ENCODE measurements around the gene ACTN4. TPM values are rescaled to one million over a fixed set of nuclear protein-coding genes. Genes with fewer than 3 reads are reported as not detected.

Gene ACTN4
- total and polyA plus RNA-seq, 2 experiments from 2014 or later: 68.9 to 427 TPM

GRCh38 chr19:38701455-38702063 is 54.1 kb downstream of the ACTN4 start:
- Mint-ChIP-seq H3K27me3 (ENCODE audit: insufficient read depth, low read depth, poor library complexity) (peaks cover 11% of the 10 kb centered on the region), H3K36me3 (ENCODE audit: low read depth) (peaks cover 69% of the 10 kb centered on the region), H3K9me3 (no peaks in the 10 kb centered on the region), H3K27ac (0 out of 2 replicates have a peak overlapping the region, but pooled peaks have one; percentile 36), H3K4me3 (no peak overlapping the region), H3K4me1 (peaks cover 28% of the 10 kb centered on the region)
- H3K4me2 ChIP-seq: no peak overlapping the region
- peaks cover 47% of the 10 kb centered on the region for H3K79me2 ChIP-seq (replicated peaks; ENCODE audit: insufficient read depth)
- no peak for TF ChIP-seq JUNB (IDR thresholded peaks at IDR 0.05; ENCODE audit: unreplicated experiment)
- TF ChIP-seq ZNF462 (CRISPR knock-in tag; IDR thresholded peaks at IDR 0.05): no peak
- peaks cover 7% of the 10 kb centered on the region for H4K20me1 ChIP-seq (replicated peaks; ENCODE audit: insufficient read depth)
- peaks cover 16% of the 10 kb centered on the region for H3K4me1 ChIP-seq (ENCODE audit: insufficient read depth)
- 0 out of 2 replicates have a peak, but pooled peaks cover 11% of the 10 kb centered on the region for H3F3A ChIP-seq (replicated peaks; ENCODE audit: low read depth)
- no peak overlapping the region for H3K4me3 ChIP-seq
- no peak overlapping the region for H2AFZ ChIP-seq
- H3K27me3 ChIP-seq (ENCODE audit: insufficient read depth): no peaks in the 10 kb centered on the region
- no peak for ATAC-seq
- no peaks in the 10 kb centered on the region for H3K9me2 ChIP-seq (ENCODE audit: insufficient read depth)
- H3K27ac ChIP-seq (ENCODE audit: low read depth): peak overlapping the region; percentile 69; the same call in 1 of the 2 replicates
- DNase-seq (ENCODE audit: low spot score): no peak
- H3K36me3 ChIP-seq (ENCODE audit: insufficient read depth): peaks cover 11% of the 10 kb centered on the region; the same call in 1 of the 2 replicates

GRCh38 chr19:38702278-38702677 is 54.8 kb downstream of the ACTN4 start:
- Mint-ChIP-seq H3K36me3 (ENCODE audit: low read depth) (peaks cover 69% of the 10 kb centered on the region), H3K9me3 (no peaks in the 10 kb centered on the region), H3K27me3 (ENCODE audit: insufficient read depth, low read depth, poor library complexity) (peaks cover 11% of the 10 kb centered on the region), H3K4me3 (no peak overlapping the region), H3K4me1 (peaks cover 21% of the 10 kb centered on the region), H3K27ac (no peak overlapping the region)
- Histone ChIP-seq H3K9me2 (ENCODE audit: insufficient read depth) (no peaks in the 10 kb centered on the region), H3K4me2 (no peak overlapping the region), H3K27ac (ENCODE audit: low read depth) (peak overlapping the region; percentile 69; the same call in 1 of the 2 replicates), H3F3A (replicated peaks; ENCODE audit: low read depth) (0 out of 2 replicates have a peak, but pooled peaks cover 14% of the 10 kb centered on the region), H3K79me2 (replicated peaks; ENCODE audit: insufficient read depth) (peaks cover 41% of the 10 kb centered on the region), H3K4me3 (no peak overlapping the region), H3K4me1 (ENCODE audit: insufficient read depth) (peaks cover 13% of the 10 kb centered on the region), H4K20me1 (replicated peaks; ENCODE audit: insufficient read depth) (peaks cover under 1% of the 10 kb centered on the region), H3K27me3 (ENCODE audit: insufficient read depth) (no peaks in the 10 kb centered on the region), H2AFZ (no peak overlapping the region), H3K36me3 (ENCODE audit: insufficient read depth) (peaks cover 18% of the 10 kb centered on the region; the same call in 1 of the 2 replicates)
- ATAC-seq (no peak), DNase-seq (ENCODE audit: low spot score) (no peak)
- TF ChIP-seq CTCF (conservative IDR thresholded peaks at IDR 0.05; ENCODE audit: low read depth in 2 of 2): no peak
- TF ChIP-seq EZH2 (IDR thresholded peaks at IDR 0.05; ENCODE audit: low read depth, unreplicated experiment): no peak
- TF ChIP-seq JUNB (IDR thresholded peaks at IDR 0.05; ENCODE audit: unreplicated experiment): no peak
- TF ChIP-seq POLR2AphosphoS5 (IDR thresholded peaks at IDR 0.05; ENCODE audit: low read depth): no peak
- no peak for TF ChIP-seq REST (IDR thresholded peaks at IDR 0.05; ENCODE audit: unreplicated experiment)
- TF ChIP-seq EZH2phosphoT487 (IDR thresholded peaks at IDR 0.05; ENCODE audit: unreplicated experiment): no peak
- TF ChIP-seq ZNF331 (CRISPR knock-in tag; IDR thresholded peaks at IDR 0.05; ENCODE audit: low read depth): no peak
- TF ChIP-seq STAT1 (IDR thresholded peaks at IDR 0.05; ENCODE audit: unreplicated experiment): no peak
- no peak for TF ChIP-seq CREB1 (CRISPR knock-in tag; IDR thresholded peaks at IDR 0.05; ENCODE audit: low read depth)

Measured in GM23338 (cell line).